Keratinocyte (primary cell): ENCODE data around the gene SQOR. TPM values are rescaled to one million over a fixed set of nuclear protein-coding genes. Genes with fewer than 3 reads are reported as not detected.

Experiments
- DNase-seq: peaks from one replicate; pipeline ENCODE4 v3.0.0-alpha.2; 2011; ENCODE audit warnings: low read depth, missing footprints, low spot score
- FAIRE-seq: peaks from 2 replicates; lab custom pipeline; 2011; peaks lifted over from hg19 to GRCh38; lab: Jason Lieb, UNC
- H2AFZ ChIP-seq: 2 replicates; pipeline ENCODE4 v1.6.0; 2012; ENCODE audit warnings: low read length, control low read depth, inconsistent platforms; ENCODE audit not compliant: control insufficient read depth
- H3K27ac ChIP-seq: 2 replicates; pipeline ENCODE4 v1.5.1; 2011; ENCODE audit warnings: low read length; ENCODE audit not compliant: control insufficient read depth, insufficient read depth
- H3K27me3 ChIP-seq: 3 replicates; pipeline ENCODE4 v1.6.0; 2011; ENCODE audit warnings: low read length; ENCODE audit not compliant: control insufficient read depth, insufficient read depth; ENCODE audit errors: extremely low read depth
- H3K36me3 ChIP-seq, 2 experiments: 2 replicates in 1 of 2; 3 replicates in 1 of 2; pipeline ENCODE4 v1.5.1; 2011; ENCODE audit warnings: low read length in 2 of 2, mild to moderate bottlenecking in 1 of 2; ENCODE audit not compliant: control insufficient read depth in 2 of 2, insufficient read depth in 2 of 2; ENCODE audit errors: extremely low read depth in 1 of 2
- H3K4me1 ChIP-seq: 3 replicates; pipeline ENCODE4 v1.5.1; 2011; ENCODE audit warnings: low read length; ENCODE audit not compliant: control insufficient read depth, insufficient read depth; ENCODE audit errors: extremely low read depth
- H3K4me2 ChIP-seq: 3 replicates; pipeline ENCODE4 v1.6.0; 2011; ENCODE audit warnings: low read depth, low read length; ENCODE audit not compliant: control insufficient read depth, insufficient read depth; ENCODE audit errors: extremely low read depth
- H3K4me3 ChIP-seq, 3 experiments: fragments of 200-600 bp in 1 of 3; sonication (generic) in 1 of 3; 2 replicates in 2 of 3; 3 replicates in 1 of 3; pipeline ENCODE4 v1.5.1; 2011 to 2016; ENCODE audit warnings: low read length in 3 of 3, mild to moderate bottlenecking in 3 of 3, control low read depth in 2 of 3, inconsistent platforms in 1 of 3, low read depth in 1 of 3, mixed read lengths in 1 of 3, mixed run types in 1 of 3, moderate library complexity in 1 of 3; ENCODE audit not compliant: control insufficient read depth in 2 of 3, insufficient read depth in 2 of 3; ENCODE audit errors: extremely low read depth in 1 of 3
- H3K79me2 ChIP-seq: 2 replicates; pipeline ENCODE4 v1.6.0; 2012; ENCODE audit warnings: low read length; ENCODE audit not compliant: control insufficient read depth, insufficient read depth
- H3K9ac ChIP-seq: 3 replicates; pipeline ENCODE4 v1.6.0; 2011; ENCODE audit warnings: low read length; ENCODE audit not compliant: control insufficient read depth, insufficient read depth; ENCODE audit errors: extremely low read depth
- H3K9me1 ChIP-seq: 3 replicates; pipeline ENCODE4 v1.6.0; 2011; ENCODE audit warnings: low read length; ENCODE audit not compliant: control insufficient read depth, insufficient read depth; ENCODE audit errors: extremely low read depth
- H3K9me3 ChIP-seq: 2 replicates; pipeline ENCODE4 v1.5.1; 2012; ENCODE audit warnings: low read depth, low read length; ENCODE audit not compliant: control insufficient read depth
- H4K20me1 ChIP-seq: 3 replicates; pipeline ENCODE4 v1.6.0; 2011; ENCODE audit warnings: low read length; ENCODE audit not compliant: control insufficient read depth, insufficient read depth; ENCODE audit errors: extremely low read depth
- EZH2 ChIP-seq: IDR thresholded peaks from one replicate; pipeline ENCODE4 v1.6.1; 2012; ENCODE audit warnings: inconsistent platforms, mild to moderate bottlenecking, low read length, moderate library complexity
- dilution Hi-C: fragments of 300-500 bp; cut with MboI; formaldehyde crosslinking; loops from one replicate; pipeline ENCODE4 v1.7.0; 2020; ENCODE audit warnings: low sequenced_read_pairs; ENCODE audit not compliant: extremely low pct_ligation_motif_present
- polyA plus RNA-seq, 5 experiments: library from polyadenylated mRNA; depleted of rRNA in 3 of 5; stranded (reverse) in 3 of 5; stranded (forward) in 1 of 5; unstranded in 1 of 5; fragments of >200 nt; gene quantifications; 1 replicate in 1 of 5; 2 replicates in 3 of 5; 3 replicates in 1 of 5; pipeline versions ENCODE4 v1.2.1 to v1.2.3, GENCODE V29; 2011 to 2012; ENCODE audit warnings: missing spikeins in 2 of 5, low read depth in 1 of 5, low replicate concordance in 1 of 5
- TF ChIP-seq, protein P1 (sequence below), 3 experiments: IDR thresholded peaks in 1 of 3; conservative IDR thresholded peaks in 1 of 3; optimal IDR thresholded peaks in 1 of 3; 2 replicates in 2 of 3; 3 replicates in 1 of 3; pipeline versions ENCODE3 to v1.5.1; 2011; ENCODE audit warnings: low read length in 3 of 3, mild to moderate bottlenecking in 3 of 3, moderate library complexity in 2 of 3, control low read depth in 1 of 3, inconsistent platforms in 1 of 3; ENCODE audit not compliant: insufficient read depth in 2 of 3; ENCODE audit errors: extremely low read depth in 1 of 3

Gene SQOR
- polyA plus RNA-seq, 1 donor (not counting 4 experiments of a cell fraction or from before 2014, with no cell fraction given), result 140 TPM

DNA sequence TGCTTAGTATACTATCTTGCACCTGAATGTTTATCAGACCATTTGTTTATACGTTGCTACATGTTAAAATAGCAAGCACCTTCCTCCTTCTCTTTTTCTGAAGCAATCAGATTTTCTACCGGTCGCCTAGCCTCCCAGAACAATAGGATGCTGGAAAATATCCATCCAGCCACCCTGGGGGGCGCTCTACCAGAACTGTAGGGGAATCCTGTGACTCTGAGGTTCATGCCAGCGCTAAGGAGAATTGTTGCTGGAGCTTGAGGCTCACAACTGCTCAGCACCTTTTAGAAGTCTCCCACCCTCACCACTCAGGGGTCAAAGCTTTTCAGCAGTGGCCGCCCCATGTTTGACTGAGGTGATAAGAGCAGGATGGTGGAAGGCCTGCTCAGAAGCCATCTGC, 27.5 kb downstream of the SQOR start:
- H3K9me3 ChIP-seq, result no peaks in the 10 kb centered on the region
- peaks cover 13% of the 10 kb centered on the region for H3K79me2 ChIP-seq
- H3K4me1 ChIP-seq, result peaks cover 7% of the 10 kb centered on the region
- TF ChIP-seq EZH2, result no peak
- TF ChIP-seq, protein P1, sequence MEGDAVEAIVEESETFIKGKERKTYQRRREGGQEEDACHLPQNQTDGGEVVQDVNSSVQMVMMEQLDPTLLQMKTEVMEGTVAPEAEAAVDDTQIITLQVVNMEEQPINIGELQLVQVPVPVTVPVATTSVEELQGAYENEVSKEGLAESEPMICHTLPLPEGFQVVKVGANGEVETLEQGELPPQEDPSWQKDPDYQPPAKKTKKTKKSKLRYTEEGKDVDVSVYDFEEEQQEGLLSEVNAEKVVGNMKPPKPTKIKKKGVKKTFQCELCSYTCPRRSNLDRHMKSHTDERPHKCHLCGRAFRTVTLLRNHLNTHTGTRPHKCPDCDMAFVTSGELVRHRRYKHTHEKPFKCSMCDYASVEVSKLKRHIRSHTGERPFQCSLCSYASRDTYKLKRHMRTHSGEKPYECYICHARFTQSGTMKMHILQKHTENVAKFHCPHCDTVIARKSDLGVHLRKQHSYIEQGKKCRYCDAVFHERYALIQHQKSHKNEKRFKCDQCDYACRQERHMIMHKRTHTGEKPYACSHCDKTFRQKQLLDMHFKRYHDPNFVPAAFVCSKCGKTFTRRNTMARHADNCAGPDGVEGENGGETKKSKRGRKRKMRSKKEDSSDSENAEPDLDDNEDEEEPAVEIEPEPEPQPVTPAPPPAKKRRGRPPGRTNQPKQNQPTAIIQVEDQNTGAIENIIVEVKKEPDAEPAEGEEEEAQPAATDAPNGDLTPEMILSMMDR (optimal IDR thresholded peaks at IDR 0.05 in 1 of 3, IDR thresholded peaks at IDR 0.05 in 1 of 3, conservative IDR thresholded peaks at IDR 0.05 in 1 of 3; ENCODE audit: extremely low read depth in 1 of 3, insufficient read depth in 2 of 3, low read length in 3 of 3), result no peak
- H4K20me1 ChIP-seq, result no peaks in the 10 kb centered on the region
- dilution Hi-C loops, result no loop called here
- no peak overlapping the region for H3K4me2 ChIP-seq
- no peak overlapping the region for H3K27ac ChIP-seq
- H3K9ac ChIP-seq, result no peak overlapping the region
- H3K27me3 ChIP-seq, result no peaks in the 10 kb centered on the region
- no peak overlapping the region for H2AFZ ChIP-seq
- FAIRE-seq (no peak), DNase-seq (no peak)
- H3K9me1 ChIP-seq, result no peaks in the 10 kb centered on the region
- H3K4me3 ChIP-seq, result no peak overlapping the region
- peaks cover 9 to 26% of the 10 kb centered on the region in 2 experiments for H3K36me3 ChIP-seq

DNA sequence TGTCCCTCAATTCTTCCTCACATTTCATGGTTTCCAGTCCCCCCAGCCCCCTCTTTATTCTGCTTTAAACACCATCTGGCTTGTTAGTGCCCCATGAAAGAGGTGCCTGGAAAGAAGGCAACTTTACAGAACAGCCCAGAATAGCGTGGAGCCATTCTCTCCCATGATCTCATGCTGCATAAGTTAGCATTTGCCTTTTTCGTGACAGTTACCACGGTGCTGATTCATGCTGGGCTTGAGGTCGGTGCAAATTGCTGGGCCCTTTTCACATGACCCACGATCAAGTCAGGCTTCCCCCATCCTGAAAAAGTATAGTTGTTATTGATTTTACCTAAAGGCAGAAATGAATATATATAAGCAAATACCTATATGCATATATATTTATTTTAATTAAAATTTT, 29.6 kb downstream of the SQOR start:
- Histone ChIP-seq H3K4me2 (no peak overlapping the region), H2AFZ (no peak overlapping the region), H3K36me3 (peaks cover 9 to 26% of the 10 kb centered on the region in 2 experiments), H3K9ac (no peak overlapping the region), H3K27me3 (no peaks in the 10 kb centered on the region), H3K79me2 (no peaks in the 10 kb centered on the region), H3K4me3 (no peak overlapping the region), H3K9me3 (no peaks in the 10 kb centered on the region), H3K4me1 (peaks cover 7% of the 10 kb centered on the region), H4K20me1 (no peaks in the 10 kb centered on the region), H3K27ac (no peak overlapping the region), H3K9me1 (no peaks in the 10 kb centered on the region)
- dilution Hi-C loops, result no loop called here
- FAIRE-seq (no peak), DNase-seq (no peak)
- TF ChIP-seq EZH2, result no peak
- TF ChIP-seq, protein P1 (optimal IDR thresholded peaks at IDR 0.05 in 1 of 3, IDR thresholded peaks at IDR 0.05 in 1 of 3, conservative IDR thresholded peaks at IDR 0.05 in 1 of 3; ENCODE audit: extremely low read depth in 1 of 3, insufficient read depth in 2 of 3, low read length in 3 of 3), result no peak
